GM12872 (cell line): Measurements from ENCODE around the gene NT5DC3.

ENCODE experiments used
- CTCF ChIP-seq: IDR thresholded peaks from 3 replicates; pipeline ENCODE4 v1.5.1; 2011; ENCODE audit warnings: low read depth, mild to moderate bottlenecking, low read length, moderate library complexity; ENCODE audit not compliant: insufficient read depth

Gene NT5DC3

GRCh38 chr12:103865151-103865730 is 24.2 kb upstream of the NT5DC3 start:
- TF ChIP-seq CTCF = no peak

DNA sequence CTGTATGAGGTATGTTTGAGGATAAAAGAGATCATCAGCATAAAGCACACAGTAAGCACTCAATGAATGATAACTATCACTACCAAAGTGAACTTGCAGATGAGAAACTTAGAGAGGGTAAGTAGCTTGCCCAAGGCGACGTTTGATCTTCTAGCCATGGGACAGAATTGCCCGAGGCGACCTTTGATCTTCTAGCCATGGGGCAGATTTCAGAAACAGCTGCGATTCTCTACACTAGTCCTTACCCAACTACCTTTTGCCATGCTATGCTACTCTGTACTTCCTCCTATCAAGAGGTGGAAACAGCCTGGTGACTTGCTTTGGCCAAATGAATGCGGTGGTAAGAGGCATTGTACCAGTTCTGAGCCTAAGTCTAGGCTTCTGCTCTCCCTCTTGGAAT is 23.7 kb upstream of the NT5DC3 start:
- no peak for TF ChIP-seq CTCF

DNA sequence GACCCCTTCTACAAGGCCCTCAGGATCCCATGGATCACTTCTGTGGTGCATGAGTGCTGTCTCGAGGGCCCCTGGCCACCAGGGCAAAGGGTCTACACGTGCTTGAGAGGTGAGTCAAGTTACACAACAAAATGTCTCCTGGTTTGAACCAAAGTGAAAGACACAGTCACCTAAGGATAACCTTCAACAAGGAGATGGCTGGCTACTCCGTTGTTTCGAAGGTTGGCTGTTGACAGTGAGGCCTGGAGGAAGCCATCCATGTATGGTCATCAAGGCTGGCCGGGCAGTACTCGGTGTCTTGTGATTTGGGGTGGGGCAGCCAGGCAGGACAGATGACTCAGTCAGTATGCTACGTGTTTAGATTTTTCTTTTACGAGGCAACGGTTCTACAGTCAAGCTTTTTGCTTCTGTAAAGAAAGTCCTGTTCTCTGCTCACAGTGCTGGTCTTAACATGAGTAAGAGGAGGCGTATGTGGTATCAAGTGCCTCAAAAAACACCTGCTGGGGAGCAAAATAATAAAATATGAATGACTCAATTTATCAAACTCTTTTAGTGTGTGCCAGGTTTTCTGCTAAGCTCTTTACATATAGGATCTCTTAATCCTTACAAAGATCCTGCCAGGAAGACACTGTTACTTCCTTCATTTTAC is 18.0 kb upstream of the NT5DC3 start:
- no peak for TF ChIP-seq CTCF

DNA sequence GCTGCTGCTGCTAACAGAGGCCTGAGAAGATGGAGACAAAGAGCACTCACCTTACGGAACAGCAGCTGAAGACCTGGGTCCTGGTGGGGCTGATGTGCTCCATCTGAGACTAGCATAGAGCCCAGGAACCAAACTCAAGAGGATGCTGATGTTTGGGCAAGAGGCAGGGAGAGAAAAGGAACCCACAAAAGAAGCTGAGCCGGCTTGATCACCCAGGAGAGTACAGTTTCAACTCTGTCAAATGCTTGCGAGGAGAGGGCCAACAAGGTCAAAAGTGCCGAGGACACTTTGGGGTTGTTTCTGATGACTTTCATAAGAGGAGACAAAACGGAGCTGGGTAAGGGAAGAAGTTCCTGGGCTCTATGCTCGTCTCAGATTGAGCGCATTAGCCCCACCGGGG is 17.3 kb upstream of the NT5DC3 start:
- TF ChIP-seq CTCF = no peak

- no peak for TF ChIP-seq CTCF
These were observed 16.1 kb upstream of the NT5DC3 start for GRCh38 chr12:103857164-103857563.

GRCh38 chr12:103855896-103856657 is 15.0 kb upstream of the NT5DC3 start:
- no peak for TF ChIP-seq CTCF

- TF ChIP-seq CTCF = no peak
These were observed 14.1 kb upstream of the NT5DC3 start for GRCh38 chr12:103855036-103855712.
